HS-5 (cell line): ENCODE data around the gene DDX3Y.

Source experiments
- DNase-seq: peaks from one replicate; pipeline ENCODE4 v3.0.0-alpha.2; 2012; ENCODE audit warnings: low read depth

DDX3Y gene

GRCh38 chrY:12904618-12905516, at the start of gene DDX3Y:
Gene DDX3Y (plus strand): TSS chrY:12904868. CDS start chrY:12904937, 69 bp downstream.
- peak; percentile 73 for DNase-seq

GRCh38 chrY:12855791-12856275, 48.8 kb upstream of the DDX3Y start:
- DNase-seq = peak; percentile 14

- no peak for DNase-seq
Observed at GRCh38 chrY:12867960-12868359, 36.7 kb upstream of the DDX3Y start.

DNA sequence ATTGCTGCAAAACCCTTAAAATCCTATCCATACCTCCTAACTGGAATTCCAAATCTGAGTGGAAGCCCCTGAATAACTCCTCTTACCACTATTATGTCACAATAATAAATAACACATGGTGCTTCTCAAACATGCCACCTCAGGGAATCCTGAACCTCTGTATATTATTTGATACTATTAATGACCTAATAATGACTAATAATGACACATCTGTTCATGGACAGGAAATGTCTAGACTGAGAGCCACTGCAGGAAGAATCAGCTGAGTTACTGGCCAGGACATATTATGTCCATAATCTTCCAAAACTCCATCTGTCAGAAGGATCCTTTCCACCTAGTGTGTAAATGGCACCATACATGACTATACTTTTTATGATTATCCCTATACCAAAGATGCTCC, 7.7 kb upstream of the DDX3Y start:
- DNase-seq = no peak

GRCh38 chrY:12898604-12899003, 6.1 kb upstream of the DDX3Y start:
- DNase-seq = no peak

GRCh38 chrY:12905517-12905872, 827 bp downstream of the DDX3Y start:
- DNase-seq = peak; percentile 28

DNA sequence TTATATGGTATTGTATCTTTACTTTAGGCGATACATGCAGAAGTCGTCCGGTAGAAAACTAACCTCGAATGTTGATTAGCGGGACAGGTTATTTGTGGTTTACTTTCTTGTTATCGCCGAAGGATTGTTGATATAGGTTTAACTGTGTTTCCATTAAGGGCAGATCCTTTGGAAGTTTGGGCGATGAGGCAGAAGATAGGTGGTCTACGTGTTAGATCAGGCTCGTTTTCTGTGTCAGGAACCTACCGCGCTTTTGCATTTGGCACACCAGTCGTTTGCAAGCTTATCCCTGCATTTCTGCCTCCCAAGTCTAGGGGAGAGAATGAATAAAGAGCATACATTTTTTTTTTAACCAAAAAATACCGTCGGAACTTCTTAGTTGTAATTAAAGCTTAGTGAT, 1.2 kb downstream of the DDX3Y start:
- no peak for DNase-seq

DNA sequence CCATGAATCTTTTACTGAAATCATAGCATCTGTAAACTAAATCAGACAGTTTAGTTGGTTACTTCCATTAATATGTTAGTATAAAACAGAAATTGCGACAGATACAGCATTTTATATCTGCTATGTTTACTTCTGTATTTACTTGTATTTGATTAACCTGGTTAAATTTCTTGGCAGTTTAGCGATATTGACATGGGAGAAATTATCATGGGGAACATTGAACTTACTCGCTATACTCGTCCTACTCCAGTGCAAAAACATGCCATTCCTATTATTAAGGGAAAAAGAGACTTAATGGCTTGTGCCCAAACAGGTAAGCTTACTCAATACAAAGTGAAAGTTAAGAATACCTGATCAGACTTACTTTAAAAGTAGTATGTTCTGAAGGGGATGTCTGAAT, 8.9 kb downstream of the DDX3Y start:
- no peak for DNase-seq

- peak; percentile 33 for DNase-seq
Observed at GRCh38 chrY:12928043-12928442, 23.4 kb downstream of the DDX3Y start.

- DNase-seq = no peak
Observed at GRCh38 chrY:12941725-12942687, 37.3 kb downstream of the DDX3Y start.
